WTC11 (cell line): Measurements from ENCODE around the gene PPDPF.
"Not testable (repeated sequence)": the region's sequence is repeated elsewhere in the genome, so short reads cannot be mapped to it uniquely, and the experiment has no call there.

ENCODE experiments used
- ZNF671 ChIP-seq: fragments of 250-450 bp; sonication (Bioruptor Pico); IDR thresholded peaks from 2 replicates; pipeline ENCODE4 v1.8.0; 2021; ENCODE audit warnings: mild to moderate bottlenecking
- TF ChIP-seq, protein P1 (sequence below): fragments of 200-600 bp; IDR thresholded peaks from 2 replicates; pipeline ENCODE4 v1.8.0; 2022; ENCODE audit warnings: antibody characterized with exemption
- TF ChIP-seq, protein P2 (sequence below): sonication (generic); formaldehyde crosslinking; IDR thresholded peaks from 2 replicates; pipeline ENCODE4 v1.8.0; 2022; ENCODE audit warnings: mild to moderate bottlenecking, missing genetic modification reagents
- TF ChIP-seq, protein P3 (sequence below): sonication (generic); formaldehyde crosslinking; IDR thresholded peaks from 2 replicates; pipeline ENCODE4 v1.8.1; 2022; ENCODE audit warnings: low read depth, mild to moderate bottlenecking, moderate library complexity, missing genetic modification reagents, borderline replicate concordance
- TF ChIP-seq, protein P4 (sequence below): sonication (generic); formaldehyde crosslinking; IDR thresholded peaks from 2 replicates; pipeline ENCODE4 v1.8.1; 2023; ENCODE audit warnings: mild to moderate bottlenecking, missing genetic modification reagents, borderline replicate concordance

DNA sequence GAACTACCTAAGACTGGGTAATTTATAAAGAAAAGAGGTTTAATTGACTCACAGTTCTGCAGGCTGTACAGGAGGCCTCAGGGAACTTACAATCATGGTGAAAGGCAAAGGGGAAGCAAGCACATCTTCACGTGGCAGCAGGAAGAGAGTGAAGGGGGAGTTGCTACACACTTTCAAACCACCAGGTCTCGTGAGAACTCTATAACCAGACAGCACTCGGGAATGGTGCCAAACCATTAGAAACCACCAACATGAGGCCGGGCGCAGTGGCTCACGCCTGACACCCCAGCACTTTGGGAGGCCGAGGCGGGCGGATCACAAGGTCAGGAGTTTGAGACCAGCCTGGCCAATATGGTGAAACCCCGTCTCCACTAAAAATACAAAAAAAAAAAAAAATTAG is 6.0 kb upstream of the PPDPF start:
- TF ChIP-seq, protein P1, sequence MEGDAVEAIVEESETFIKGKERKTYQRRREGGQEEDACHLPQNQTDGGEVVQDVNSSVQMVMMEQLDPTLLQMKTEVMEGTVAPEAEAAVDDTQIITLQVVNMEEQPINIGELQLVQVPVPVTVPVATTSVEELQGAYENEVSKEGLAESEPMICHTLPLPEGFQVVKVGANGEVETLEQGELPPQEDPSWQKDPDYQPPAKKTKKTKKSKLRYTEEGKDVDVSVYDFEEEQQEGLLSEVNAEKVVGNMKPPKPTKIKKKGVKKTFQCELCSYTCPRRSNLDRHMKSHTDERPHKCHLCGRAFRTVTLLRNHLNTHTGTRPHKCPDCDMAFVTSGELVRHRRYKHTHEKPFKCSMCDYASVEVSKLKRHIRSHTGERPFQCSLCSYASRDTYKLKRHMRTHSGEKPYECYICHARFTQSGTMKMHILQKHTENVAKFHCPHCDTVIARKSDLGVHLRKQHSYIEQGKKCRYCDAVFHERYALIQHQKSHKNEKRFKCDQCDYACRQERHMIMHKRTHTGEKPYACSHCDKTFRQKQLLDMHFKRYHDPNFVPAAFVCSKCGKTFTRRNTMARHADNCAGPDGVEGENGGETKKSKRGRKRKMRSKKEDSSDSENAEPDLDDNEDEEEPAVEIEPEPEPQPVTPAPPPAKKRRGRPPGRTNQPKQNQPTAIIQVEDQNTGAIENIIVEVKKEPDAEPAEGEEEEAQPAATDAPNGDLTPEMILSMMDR = not testable (repeated sequence)
- not testable (repeated sequence) for TF ChIP-seq ZNF671 (CRISPR knock-in tag)
- TF ChIP-seq, protein P2, sequence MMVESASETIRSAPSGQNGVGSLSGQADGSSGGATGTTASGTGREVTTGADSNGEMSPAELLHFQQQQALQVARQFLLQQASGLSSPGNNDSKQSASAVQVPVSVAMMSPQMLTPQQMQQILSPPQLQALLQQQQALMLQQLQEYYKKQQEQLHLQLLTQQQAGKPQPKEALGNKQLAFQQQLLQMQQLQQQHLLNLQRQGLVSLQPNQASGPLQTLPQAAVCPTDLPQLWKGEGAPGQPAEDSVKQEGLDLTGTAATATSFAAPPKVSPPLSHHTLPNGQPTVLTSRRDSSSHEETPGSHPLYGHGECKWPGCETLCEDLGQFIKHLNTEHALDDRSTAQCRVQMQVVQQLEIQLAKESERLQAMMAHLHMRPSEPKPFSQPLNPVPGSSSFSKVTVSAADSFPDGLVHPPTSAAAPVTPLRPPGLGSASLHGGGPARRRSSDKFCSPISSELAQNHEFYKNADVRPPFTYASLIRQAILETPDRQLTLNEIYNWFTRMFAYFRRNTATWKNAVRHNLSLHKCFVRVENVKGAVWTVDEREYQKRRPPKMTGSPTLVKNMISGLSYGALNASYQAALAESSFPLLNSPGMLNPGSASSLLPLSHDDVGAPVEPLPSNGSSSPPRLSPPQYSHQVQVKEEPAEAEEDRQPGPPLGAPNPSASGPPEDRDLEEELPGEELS (CRISPR knock-in tag) = not testable (repeated sequence)
- TF ChIP-seq, protein P3, sequence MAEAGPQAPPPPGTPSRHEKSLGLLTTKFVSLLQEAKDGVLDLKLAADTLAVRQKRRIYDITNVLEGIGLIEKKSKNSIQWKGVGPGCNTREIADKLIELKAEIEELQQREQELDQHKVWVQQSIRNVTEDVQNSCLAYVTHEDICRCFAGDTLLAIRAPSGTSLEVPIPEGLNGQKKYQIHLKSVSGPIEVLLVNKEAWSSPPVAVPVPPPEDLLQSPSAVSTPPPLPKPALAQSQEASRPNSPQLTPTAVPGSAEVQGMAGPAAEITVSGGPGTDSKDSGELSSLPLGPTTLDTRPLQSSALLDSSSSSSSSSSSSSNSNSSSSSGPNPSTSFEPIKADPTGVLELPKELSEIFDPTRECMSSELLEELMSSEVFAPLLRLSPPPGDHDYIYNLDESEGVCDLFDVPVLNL (CRISPR knock-in tag) = not testable (repeated sequence)
- TF ChIP-seq, protein P4, sequence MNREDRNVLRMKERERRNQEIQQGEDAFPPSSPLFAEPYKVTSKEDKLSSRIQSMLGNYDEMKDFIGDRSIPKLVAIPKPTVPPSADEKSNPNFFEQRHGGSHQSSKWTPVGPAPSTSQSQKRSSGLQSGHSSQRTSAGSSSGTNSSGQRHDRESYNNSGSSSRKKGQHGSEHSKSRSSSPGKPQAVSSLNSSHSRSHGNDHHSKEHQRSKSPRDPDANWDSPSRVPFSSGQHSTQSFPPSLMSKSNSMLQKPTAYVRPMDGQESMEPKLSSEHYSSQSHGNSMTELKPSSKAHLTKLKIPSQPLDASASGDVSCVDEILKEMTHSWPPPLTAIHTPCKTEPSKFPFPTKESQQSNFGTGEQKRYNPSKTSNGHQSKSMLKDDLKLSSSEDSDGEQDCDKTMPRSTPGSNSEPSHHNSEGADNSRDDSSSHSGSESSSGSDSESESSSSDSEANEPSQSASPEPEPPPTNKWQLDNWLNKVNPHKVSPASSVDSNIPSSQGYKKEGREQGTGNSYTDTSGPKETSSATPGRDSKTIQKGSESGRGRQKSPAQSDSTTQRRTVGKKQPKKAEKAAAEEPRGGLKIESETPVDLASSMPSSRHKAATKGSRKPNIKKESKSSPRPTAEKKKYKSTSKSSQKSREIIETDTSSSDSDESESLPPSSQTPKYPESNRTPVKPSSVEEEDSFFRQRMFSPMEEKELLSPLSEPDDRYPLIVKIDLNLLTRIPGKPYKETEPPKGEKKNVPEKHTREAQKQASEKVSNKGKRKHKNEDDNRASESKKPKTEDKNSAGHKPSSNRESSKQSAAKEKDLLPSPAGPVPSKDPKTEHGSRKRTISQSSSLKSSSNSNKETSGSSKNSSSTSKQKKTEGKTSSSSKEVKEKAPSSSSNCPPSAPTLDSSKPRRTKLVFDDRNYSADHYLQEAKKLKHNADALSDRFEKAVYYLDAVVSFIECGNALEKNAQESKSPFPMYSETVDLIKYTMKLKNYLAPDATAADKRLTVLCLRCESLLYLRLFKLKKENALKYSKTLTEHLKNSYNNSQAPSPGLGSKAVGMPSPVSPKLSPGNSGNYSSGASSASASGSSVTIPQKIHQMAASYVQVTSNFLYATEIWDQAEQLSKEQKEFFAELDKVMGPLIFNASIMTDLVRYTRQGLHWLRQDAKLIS (CRISPR knock-in tag) = not testable (repeated sequence)
